Measurements from ENCODE around the gene ETS2. TPM values are rescaled to one million over a fixed set of nuclear protein-coding genes. Genes with fewer than 3 reads are reported as not detected.

ETS2 gene
- total and polyA plus RNA-seq, 2 of the 8 experiments (the other 6 are each of a cell fraction or from before 2014, with no cell fraction given): 11.0 to 45.1 TPM

- H3K79me1 ChIP-seq (ENCODE audit: low read depth, low read length): no peaks in the 10 kb centered on the region
- no peak overlapping the region for H3K56ac ChIP-seq (replicated peaks; ENCODE audit: insufficient read length, low read depth, low read length)
- ChIA-PET CTCF (ENCODE audit: partially characterized antibody) (no interaction called here), POLR2A (ENCODE audit: partially characterized antibody) (no interaction called here)
- no peak overlapping the region for H3K4me3 ChIP-seq (ENCODE audit: extremely low read depth in 1 of 4, insufficient read depth in 2 of 4, low read depth in 3 of 4, low read length in 4 of 4)
- H2AK5ac ChIP-seq (ENCODE audit: low read depth, low read length): no peak overlapping the region
- H2BK5ac ChIP-seq (ENCODE audit: low read depth, low read length): no peak overlapping the region
- no peak overlapping the region for H3K4me2 ChIP-seq (ENCODE audit: insufficient read depth in 1 of 2, low read depth in 2 of 2, low read length in 2 of 2)
- WGBS, 2 experiments (ENCODE audit: extremely low coverage in 1 of 2, insufficient coverage in 1 of 2, insufficient read length in 1 of 2, insufficient replicate concordance in 2 of 2, low coverage in 1 of 2, low lambda C conversion rate in 2 of 2, missing lambda C conversion rate in 1 of 2): 94% methylated on average over 2 of the region's 2 CpGs; no CpG with 5 or more reads in 1 of the 2 experiments
- H4K20me1 ChIP-seq (replicated peaks in 1 of 2; ENCODE audit: control insufficient read depth in 1 of 2, insufficient read depth in 2 of 2, low read length in 2 of 2): no peaks in the 10 kb centered on the region
- H3K27me3 ChIP-seq (replicated peaks in 1 of 4; ENCODE audit: control insufficient read depth in 3 of 4, extremely low read depth in 1 of 4, insufficient read depth in 3 of 4, low read length in 3 of 4): no peaks in the 10 kb centered on the region
- H3K36me3 ChIP-seq (ENCODE audit: control insufficient read depth in 2 of 4, insufficient read depth in 4 of 4, low read length in 3 of 4): no peaks in the 10 kb centered on the region
- no peak overlapping the region for H4K5ac ChIP-seq (ENCODE audit: insufficient read length, low read depth, low read length)
- H3K4me1 ChIP-seq (replicated peaks in 1 of 4; ENCODE audit: control insufficient read depth in 3 of 4, insufficient read depth in 4 of 4, low read length in 3 of 4): no peaks in the 10 kb centered on the region
- no peak overlapping the region for H3K14ac ChIP-seq (ENCODE audit: insufficient read length)
- H3K9ac ChIP-seq (replicated peaks in 1 of 4; ENCODE audit: extremely low read depth in 1 of 4, low read depth in 3 of 4, low read length in 3 of 4): no peak overlapping the region
- no peak overlapping the region for H3K18ac ChIP-seq (ENCODE audit: extremely low read depth, low read length)
- no peak overlapping the region for H2AFZ ChIP-seq (ENCODE audit: low read length)
- H2BK120ac ChIP-seq (replicated peaks; ENCODE audit: low read depth, low read length): no peak overlapping the region
- no peak overlapping the region for H4K91ac ChIP-seq (replicated peaks; ENCODE audit: insufficient read length, low read length)
- H3K23me2 ChIP-seq (ENCODE audit: low read depth, low read length): no peaks in the 10 kb centered on the region
- TF ChIP-seq ZNF274 (IDR thresholded peaks at IDR 0.05; ENCODE audit: borderline replicate concordance, extremely low read depth, low read length) (no peak), RXRA (IDR thresholded peaks at IDR 0.05; ENCODE audit: insufficient read depth, low read depth, low read length) (no peak), SAP30 (IDR thresholded peaks at IDR 0.05; ENCODE audit: insufficient read depth, insufficient replicate concordance, low read length) (no peak), RAD21 (IDR thresholded peaks at IDR 0.05 in 1 of 2, conservative IDR thresholded peaks at IDR 0.05 in 1 of 2; ENCODE audit: low read depth in 2 of 2, low read length in 2 of 2) (no peak), MAFK (IDR thresholded peaks at IDR 0.05; ENCODE audit: low read depth, low read length) (no peak), CHD1 (IDR thresholded peaks at IDR 0.05; ENCODE audit: low read depth, low read length) (no peak), TAF1 (IDR thresholded peaks at IDR 0.05; ENCODE audit: low read depth, low read length) (no peak), RBBP5 (IDR thresholded peaks at IDR 0.05; ENCODE audit: borderline replicate concordance, low read depth, low read length) (no peak), GABPA (IDR thresholded peaks at IDR 0.05; ENCODE audit: borderline replicate concordance, insufficient read depth, low read length) (no peak)
- no peak overlapping the region for H3K23ac ChIP-seq (ENCODE audit: insufficient read length)
- no peak overlapping the region for H4K8ac ChIP-seq (ENCODE audit: extremely low read depth, insufficient read depth, low read length)
- no peak overlapping the region for H3K27ac ChIP-seq (ENCODE audit: low read depth, low read length)
- no peaks in the 10 kb centered on the region for H3K9me3 ChIP-seq (ENCODE audit: insufficient read depth in 2 of 2, low read depth in 1 of 2, low read length in 1 of 2)
- H2BK20ac ChIP-seq (ENCODE audit: low read length): no peak overlapping the region
- no peak overlapping the region for H2BK15ac ChIP-seq (ENCODE audit: low read length)
- no peaks in the 10 kb centered on the region for H3K79me2 ChIP-seq (ENCODE audit: control insufficient read depth in 1 of 2, insufficient read depth in 2 of 2, low read length in 2 of 2)
- DNase-seq (ENCODE audit: low read depth in 1 of 2, low spot score in 2 of 2) (no peak), FAIRE-seq (no peak)
- no peak overlapping the region for H3K4ac ChIP-seq (replicated peaks; ENCODE audit: insufficient read length, low read depth, low read length)
- H2BK12ac ChIP-seq (ENCODE audit: low read depth, low read length): no peak overlapping the region
These were observed 35.7 kb downstream of the ETS2 start for GRCh38 chr21:38841472-38841871.
